K562 (cell line): Measurements from ENCODE around the gene PGLYRP1. TPM values are rescaled to one million over a fixed set of nuclear protein-coding genes. Genes with fewer than 3 reads are reported as not detected.
A peak's percentile ranks its signal among the peaks of the same experiment; 100 is the strongest.

Experiments used
- BRCA1 ChIP-seq, 2 experiments: fragments of 450-650 bp in 1 of 2; sonication (generic) in 1 of 2; formaldehyde crosslinking in 1 of 2; IDR thresholded peaks; 2 replicates each; pipeline versions ENCODE4 v1.5.0 to v1.6.1; 2017 to 2020; ENCODE audit warnings: mild to moderate bottlenecking in 1 of 2, missing genetic modification reagents in 1 of 2
- CEBPB ChIP-seq: fragments of 450-650 bp; IDR thresholded peaks from 2 replicates; pipeline ENCODE4 v1.6.1; 2016; ENCODE audit warnings: missing genetic modification characterization, missing compliant biosample characterization
- DIDO1 ChIP-seq: fragments of 450-650 bp; IDR thresholded peaks from 2 replicates; pipeline ENCODE4 v1.6.1; 2016; ENCODE audit warnings: low read depth, missing biosample characterization, missing genetic modification characterization
- E2F6 ChIP-seq, 2 experiments: IDR thresholded peaks; 2 replicates each; pipeline ENCODE4 v1.6.1; 2011; ENCODE audit warnings: borderline replicate concordance in 1 of 2, control low read depth in 1 of 2, low read depth in 1 of 2, low read length in 1 of 2, mild to moderate bottlenecking in 1 of 2, mixed read lengths in 1 of 2, moderate library complexity in 1 of 2; ENCODE audit not compliant: insufficient read depth in 1 of 2, insufficient read length in 1 of 2, poor library complexity in 1 of 2, severe bottlenecking in 1 of 2; ENCODE audit errors: extremely low read depth in 1 of 2
- EP400 ChIP-seq: fragments of 450-650 bp; IDR thresholded peaks from 2 replicates; pipeline ENCODE4 v1.6.1; 2017; ENCODE audit warnings: antibody characterized with exemption, mild to moderate bottlenecking, moderate library complexity
- EZH2 ChIP-seq: IDR thresholded peaks from 2 replicates; pipeline ENCODE4 v1.6.1; 2012; ENCODE audit warnings: low read depth, mild to moderate bottlenecking, inconsistent platforms, low read length, borderline replicate concordance
- FOXJ2 ChIP-seq: fragments of 200-800 bp; sonication (Bioruptor generic); IDR thresholded peaks from 2 replicates; pipeline ENCODE4 v1.6.1; 2016; ENCODE audit warnings: missing genetic modification characterization, missing compliant biosample characterization
- FUS ChIP-seq: fragments of 200-400 bp; formaldehyde crosslinking; optimal IDR thresholded peaks from 2 replicates; pipeline ENCODE3; 2017; ENCODE audit warnings: low read depth, low read length
- GATAD2B ChIP-seq: fragments of 450-650 bp; IDR thresholded peaks from 2 replicates; pipeline ENCODE4 v1.6.1; 2017; ENCODE audit warnings: mild to moderate bottlenecking, borderline replicate concordance
- MAFG ChIP-seq: fragments of 450-650 bp; conservative IDR thresholded peaks from 2 replicates; pipeline ENCODE4 v1.6.1; 2016; ENCODE audit warnings: missing genetic modification characterization, missing compliant biosample characterization
- MBD1 ChIP-seq: fragments of 250-450 bp; sonication (Bioruptor Pico); IDR thresholded peaks from 2 replicates; pipeline ENCODE4 v1.8.0; 2022; ENCODE audit warnings: inconsistent platforms
- MBD2 ChIP-seq: sonication (generic); IDR thresholded peaks from 2 replicates; pipeline ENCODE4 v1.6.1; 2016; ENCODE audit warnings: low read depth, borderline replicate concordance
- NFATC3 ChIP-seq: fragments of 450-650 bp; IDR thresholded peaks from 2 replicates; pipeline ENCODE4 v1.6.1; 2017; ENCODE audit warnings: mild to moderate bottlenecking
- NFE2L1 ChIP-seq: fragments of 450-650 bp; IDR thresholded peaks from 2 replicates; pipeline ENCODE4 v1.6.1; 2016; ENCODE audit warnings: missing genetic modification characterization, low read depth, mild to moderate bottlenecking, missing compliant biosample characterization, moderate library complexity, borderline replicate concordance
- PHF8 ChIP-seq: fragments of 200-600 bp; sonication (generic); IDR thresholded peaks from 2 replicates; pipeline ENCODE4 v1.6.1; 2012; ENCODE audit warnings: mixed run types, mild to moderate bottlenecking, inconsistent platforms, low read length, moderate library complexity, borderline replicate concordance
- PTTG1 ChIP-seq: fragments of 450-650 bp; IDR thresholded peaks from 2 replicates; pipeline ENCODE4 v1.6.1; 2016; ENCODE audit warnings: low read depth, mild to moderate bottlenecking, missing genetic modification characterization, missing compliant biosample characterization
- RHOXF2B ChIP-seq: fragments of 250-450 bp; sonication (Bioruptor Pico); conservative IDR thresholded peaks from 2 replicates; pipeline ENCODE4 v1.5.1; 2021
- SREBF1 ChIP-seq: fragments of 150-350 bp; IDR thresholded peaks from 2 replicates; pipeline ENCODE4 v1.6.1; 2014; ENCODE audit warnings: antibody characterized with exemption, low read depth, low read length, borderline replicate concordance
- ZNF398 ChIP-seq: fragments of 250-450 bp; sonication (Bioruptor Pico); IDR thresholded peaks from 2 replicates; pipeline ENCODE4 v1.8.0; 2021; ENCODE audit warnings: moderate library complexity, mild to moderate bottlenecking, inconsistent platforms
- ZNF431 ChIP-seq: sonication (generic); formaldehyde crosslinking; IDR thresholded peaks from 2 replicates; pipeline ENCODE4 v1.8.0; 2022; ENCODE audit warnings: mild to moderate bottlenecking, missing genetic modification reagents
- ZNF445 ChIP-seq: fragments of 250-450 bp; sonication (Bioruptor Pico); IDR thresholded peaks from 2 replicates; pipeline ENCODE4 v1.4.0; 2020; ENCODE audit warnings: low read depth, mild to moderate bottlenecking, moderate library complexity
- polyA plus RNA-seq, 8 experiments: library from polyadenylated mRNA; depleted of rRNA in 4 of 8; stranded (reverse) in 5 of 8; unstranded in 3 of 8; fragments of >200 nt; fragmentation: Nextera tagmentation in 2 of 8; fragmentation: Illumina TruSeq in 1 of 8; extraction: Ambion mirVana in 2 of 8; extraction: Trizol in 1 of 8; gene quantifications; 2 replicates each; pipeline versions ENCODE4 v1.2.1 to v1.2.3, GENCODE V29; 2011 to 2014; ENCODE audit warnings: inconsistent platforms in 1 of 8, missing spikeins in 1 of 8
- total RNA-seq, 7 experiments: library from RNA; depleted of rRNA in 6 of 7; stranded (reverse); fragments of >200 nt in 6 of 7; fragmentation: Illumina TruSeq in 2 of 7; extraction: Trizol in 2 of 7; gene quantifications; 2 replicates each; pipeline versions ENCODE4 v1.2.1 to v1.2.3, GENCODE V29; 2011 to 2021; ENCODE audit warnings: low replicate concordance in 1 of 7

Gene PGLYRP1
- total and polyA plus RNA-seq, 9 of the 15 experiments (the other 6 are each of a cell fraction or from before 2014, with no cell fraction given): not detected

GRCh38 chr19:45994998-45995714, 27.7 kb downstream of the PGLYRP1 start, which contains the start of gene CCDC61 (continued):
- peak; percentile 98 for TF ChIP-seq MBD2
- no peak for TF ChIP-seq NFATC3
- TF ChIP-seq RHOXF2B (CRISPR knock-in tag): no peak
- TF ChIP-seq ZNF431: no peak
- TF ChIP-seq PTTG1: no peak
- TF ChIP-seq GATAD2B: no peak
- TF ChIP-seq NFE2L1 (tag): no peak
- TF ChIP-seq EP400: peak; percentile 83
- TF ChIP-seq ZNF398: no peak
- TF ChIP-seq MAFG (tag): no peak
- no peak for TF ChIP-seq ZNF445 (CRISPR knock-in tag)
- no peak for TF ChIP-seq MBD1 (CRISPR knock-in tag)
- TF ChIP-seq CEBPB (tag): no peak
- no peak for TF ChIP-seq FUS
- peak; percentile 91; the same call in 1 of the 2 replicates for TF ChIP-seq PHF8
- TF ChIP-seq SREBF1: no peak
- no peak for TF ChIP-seq DIDO1 (tag)
- no peak for TF ChIP-seq EZH2
- no peak for TF ChIP-seq FOXJ2
- no peak for TF ChIP-seq BRCA1 (IDR thresholded peaks at IDR 0.05)
- TF ChIP-seq BRCA1 (CRISPR knock-in tag; IDR thresholded peaks at IDR 0.05): no peak
- peak in 1 of 2 experiments; percentile 28 for TF ChIP-seq E2F6 (IDR thresholded peaks at IDR 0.05; ENCODE audit: borderline replicate concordance in 1 of 2, extremely low read depth in 1 of 2, insufficient read depth in 1 of 2, insufficient read length in 1 of 2, low read depth in 1 of 2, low read length in 1 of 2, poor library complexity in 1 of 2, severe bottlenecking in 1 of 2)
